GM04503 (cell line): ENCODE measurements around the gene SPTLC2.
"Not testable (repeated sequence)": the region's sequence is repeated elsewhere in the genome, so short reads cannot be mapped to it uniquely, and the experiment has no call there.

Experiments
- DNase-seq: peaks from one replicate; pipeline ENCODE4 v3.0.0-alpha.2; 2012; ENCODE audit warnings: low read depth

Gene SPTLC2

GRCh38 chr14:77547512-77548180 is 68.8 kb downstream of the SPTLC2 start:
- DNase-seq = no peak

GRCh38 chr14:77545171-77545570 is 71.3 kb downstream of the SPTLC2 start:
- DNase-seq = not testable (repeated sequence)

GRCh38 chr14:77544571-77544970 is 71.9 kb downstream of the SPTLC2 start:
- no peak for DNase-seq

- DNase-seq = peak; percentile 23
Observed at GRCh38 chr14:77543637-77544334, 72.7 kb downstream of the SPTLC2 start.

- no peak for DNase-seq
Observed at GRCh38 chr14:77543240-77543551, 73.2 kb downstream of the SPTLC2 start.

- no peak for DNase-seq
Observed at GRCh38 chr14:77542421-77543239, 73.8 kb downstream of the SPTLC2 start.

- DNase-seq = no peak
Observed at GRCh38 chr14:77541905-77542304, 74.5 kb downstream of the SPTLC2 start.

GRCh38 chr14:77536951-77537350 is 79.5 kb downstream of the SPTLC2 start:
- not testable (repeated sequence) for DNase-seq

GRCh38 chr14:77531071-77531470 is 85.4 kb downstream of the SPTLC2 start:
- no peak for DNase-seq

GRCh38 chr14:77529963-77530362 is 86.5 kb downstream of the SPTLC2 start:
- no peak for DNase-seq

- DNase-seq = no peak
Observed at GRCh38 chr14:77529213-77529612, 87.2 kb downstream of the SPTLC2 start.

GRCh38 chr14:77528701-77529100 is 87.7 kb downstream of the SPTLC2 start:
- not testable (repeated sequence) for DNase-seq

GRCh38 chr14:77526266-77526665 is 90.2 kb downstream of the SPTLC2 start:
- no peak for DNase-seq

- DNase-seq = no peak
Observed at GRCh38 chr14:77524536-77524935, 91.9 kb downstream of the SPTLC2 start.

- DNase-seq = no peak
Observed at GRCh38 chr14:77523109-77523508, 93.3 kb downstream of the SPTLC2 start.

- DNase-seq = no peak
Observed at GRCh38 chr14:77520555-77520954, 95.9 kb downstream of the SPTLC2 start.

GRCh38 chr14:77516126-77516525 is 100.3 kb downstream of the SPTLC2 start:
- no peak for DNase-seq

- no peak for DNase-seq
Observed at GRCh38 chr14:77511486-77512162, 104.8 kb downstream of the SPTLC2 start.

GRCh38 chr14:77509366-77509765 is 107.1 kb downstream of the SPTLC2 start:
- DNase-seq = no peak

- DNase-seq = no peak
Observed at GRCh38 chr14:77508876-77509275, 107.6 kb downstream of the SPTLC2 start.

GRCh38 chr14:77508249-77508648 is 108.2 kb downstream of the SPTLC2 start:
- peak; percentile 21 for DNase-seq

GRCh38 chr14:77507762-77508161 is 108.7 kb downstream of the SPTLC2 start:
- DNase-seq = no peak
